ENCODE measurements around the gene FKBP2. TPM values are rescaled to one million over a fixed set of nuclear protein-coding genes. Genes with fewer than 3 reads are reported as not detected.

FKBP2 gene
- total and polyA plus RNA-seq, 4 donors, result 60.8 to 241 (median 124) TPM

DNA sequence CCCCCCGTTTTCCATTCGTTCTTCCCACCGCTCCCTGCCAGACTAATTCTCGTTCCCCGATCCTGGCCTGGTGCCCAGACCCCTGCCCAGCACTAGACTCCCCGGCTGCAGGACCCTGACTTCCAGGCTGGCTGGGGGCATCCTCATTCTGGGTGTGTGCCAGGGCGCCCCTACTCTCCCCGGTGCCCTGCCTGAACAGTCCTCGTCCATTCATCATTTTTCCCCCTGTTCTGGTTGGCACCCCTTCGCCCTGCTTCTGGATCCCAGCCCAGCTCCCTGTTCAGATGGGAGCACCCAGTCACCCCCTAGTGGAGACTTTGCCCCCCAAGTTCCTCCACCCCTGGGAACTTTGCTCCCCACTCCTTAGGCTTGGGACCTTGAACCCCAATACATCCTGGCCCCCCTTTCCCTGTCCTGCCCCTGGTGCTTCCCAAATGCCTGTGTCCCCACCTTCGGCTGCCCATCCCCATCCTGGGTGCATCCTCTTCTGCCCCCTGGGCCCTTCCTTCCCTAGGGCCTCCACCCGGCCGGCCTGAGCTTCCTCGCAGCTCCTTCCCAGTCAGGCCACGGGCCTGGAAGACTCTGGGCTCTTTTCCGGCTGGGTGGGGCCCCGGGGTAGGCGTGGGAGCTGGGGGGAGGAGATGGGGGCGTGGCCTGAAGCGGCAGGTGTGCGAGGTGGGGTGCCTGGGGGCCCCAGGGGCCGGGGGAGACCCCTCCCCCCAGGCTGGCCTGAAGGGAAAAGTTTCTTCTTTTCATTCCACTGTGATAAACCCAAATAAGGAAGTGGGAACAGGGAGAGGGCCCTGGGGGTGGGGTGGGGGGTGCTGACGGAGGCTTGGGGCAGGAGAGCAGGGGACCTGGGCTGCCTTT lies 11.3 kb downstream of the FKBP2 start:
- no peaks in the 10 kb centered on the region for H3K27me3 ChIP-seq (ENCODE audit: control insufficient read depth in 4 of 4, insufficient read depth in 4 of 4, low read length in 3 of 4)
- H3K9me3 ChIP-seq (ENCODE audit: control insufficient read depth in 4 of 4, low read length in 3 of 4), result no peaks in the 10 kb centered on the region
- DNase-seq (ENCODE audit: low spot score), result no peak
- TF ChIP-seq, protein P1, sequence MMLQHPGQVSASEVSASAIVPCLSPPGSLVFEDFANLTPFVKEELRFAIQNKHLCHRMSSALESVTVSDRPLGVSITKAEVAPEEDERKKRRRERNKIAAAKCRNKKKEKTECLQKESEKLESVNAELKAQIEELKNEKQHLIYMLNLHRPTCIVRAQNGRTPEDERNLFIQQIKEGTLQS (IDR thresholded peaks at IDR 0.05), result no peak
- no peak for TF ChIP-seq FOXA2 (IDR thresholded peaks at IDR 0.05)
- TF ChIP-seq, protein P2, sequence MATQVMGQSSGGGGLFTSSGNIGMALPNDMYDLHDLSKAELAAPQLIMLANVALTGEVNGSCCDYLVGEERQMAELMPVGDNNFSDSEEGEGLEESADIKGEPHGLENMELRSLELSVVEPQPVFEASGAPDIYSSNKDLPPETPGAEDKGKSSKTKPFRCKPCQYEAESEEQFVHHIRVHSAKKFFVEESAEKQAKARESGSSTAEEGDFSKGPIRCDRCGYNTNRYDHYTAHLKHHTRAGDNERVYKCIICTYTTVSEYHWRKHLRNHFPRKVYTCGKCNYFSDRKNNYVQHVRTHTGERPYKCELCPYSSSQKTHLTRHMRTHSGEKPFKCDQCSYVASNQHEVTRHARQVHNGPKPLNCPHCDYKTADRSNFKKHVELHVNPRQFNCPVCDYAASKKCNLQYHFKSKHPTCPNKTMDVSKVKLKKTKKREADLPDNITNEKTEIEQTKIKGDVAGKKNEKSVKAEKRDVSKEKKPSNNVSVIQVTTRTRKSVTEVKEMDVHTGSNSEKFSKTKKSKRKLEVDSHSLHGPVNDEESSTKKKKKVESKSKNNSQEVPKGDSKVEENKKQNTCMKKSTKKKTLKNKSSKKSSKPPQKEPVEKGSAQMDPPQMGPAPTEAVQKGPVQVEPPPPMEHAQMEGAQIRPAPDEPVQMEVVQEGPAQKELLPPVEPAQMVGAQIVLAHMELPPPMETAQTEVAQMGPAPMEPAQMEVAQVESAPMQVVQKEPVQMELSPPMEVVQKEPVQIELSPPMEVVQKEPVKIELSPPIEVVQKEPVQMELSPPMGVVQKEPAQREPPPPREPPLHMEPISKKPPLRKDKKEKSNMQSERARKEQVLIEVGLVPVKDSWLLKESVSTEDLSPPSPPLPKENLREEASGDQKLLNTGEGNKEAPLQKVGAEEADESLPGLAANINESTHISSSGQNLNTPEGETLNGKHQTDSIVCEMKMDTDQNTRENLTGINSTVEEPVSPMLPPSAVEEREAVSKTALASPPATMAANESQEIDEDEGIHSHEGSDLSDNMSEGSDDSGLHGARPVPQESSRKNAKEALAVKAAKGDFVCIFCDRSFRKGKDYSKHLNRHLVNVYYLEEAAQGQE (IDR thresholded peaks at IDR 0.05), result no peak
- no peak for TF ChIP-seq RAD21 (IDR thresholded peaks at IDR 0.05)
- TF ChIP-seq, protein P3, sequence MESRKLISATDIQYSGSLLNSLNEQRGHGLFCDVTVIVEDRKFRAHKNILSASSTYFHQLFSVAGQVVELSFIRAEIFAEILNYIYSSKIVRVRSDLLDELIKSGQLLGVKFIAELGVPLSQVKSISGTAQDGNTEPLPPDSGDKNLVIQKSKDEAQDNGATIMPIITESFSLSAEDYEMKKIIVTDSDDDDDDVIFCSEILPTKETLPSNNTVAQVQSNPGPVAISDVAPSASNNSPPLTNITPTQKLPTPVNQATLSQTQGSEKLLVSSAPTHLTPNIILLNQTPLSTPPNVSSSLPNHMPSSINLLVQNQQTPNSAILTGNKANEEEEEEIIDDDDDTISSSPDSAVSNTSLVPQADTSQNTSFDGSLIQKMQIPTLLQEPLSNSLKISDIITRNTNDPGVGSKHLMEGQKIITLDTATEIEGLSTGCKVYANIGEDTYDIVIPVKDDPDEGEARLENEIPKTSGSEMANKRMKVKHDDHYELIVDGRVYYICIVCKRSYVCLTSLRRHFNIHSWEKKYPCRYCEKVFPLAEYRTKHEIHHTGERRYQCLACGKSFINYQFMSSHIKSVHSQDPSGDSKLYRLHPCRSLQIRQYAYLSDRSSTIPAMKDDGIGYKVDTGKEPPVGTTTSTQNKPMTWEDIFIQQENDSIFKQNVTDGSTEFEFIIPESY (IDR thresholded peaks at IDR 0.05), result no peak
- TF ChIP-seq SP1 (IDR thresholded peaks at IDR 0.05), result no peak
- no peak for TF ChIP-seq HNF4G (IDR thresholded peaks at IDR 0.05)
- TF ChIP-seq, protein P4, sequence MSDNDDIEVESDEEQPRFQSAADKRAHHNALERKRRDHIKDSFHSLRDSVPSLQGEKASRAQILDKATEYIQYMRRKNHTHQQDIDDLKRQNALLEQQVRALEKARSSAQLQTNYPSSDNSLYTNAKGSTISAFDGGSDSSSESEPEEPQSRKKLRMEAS (IDR thresholded peaks at IDR 0.05), result no peak
- TF ChIP-seq RXRA (IDR thresholded peaks at IDR 0.05), result no peak
- TF ChIP-seq EGR1 (IDR thresholded peaks at IDR 0.05; ENCODE audit: low read depth in 2 of 2), result no peak
- TF ChIP-seq, protein P5, sequence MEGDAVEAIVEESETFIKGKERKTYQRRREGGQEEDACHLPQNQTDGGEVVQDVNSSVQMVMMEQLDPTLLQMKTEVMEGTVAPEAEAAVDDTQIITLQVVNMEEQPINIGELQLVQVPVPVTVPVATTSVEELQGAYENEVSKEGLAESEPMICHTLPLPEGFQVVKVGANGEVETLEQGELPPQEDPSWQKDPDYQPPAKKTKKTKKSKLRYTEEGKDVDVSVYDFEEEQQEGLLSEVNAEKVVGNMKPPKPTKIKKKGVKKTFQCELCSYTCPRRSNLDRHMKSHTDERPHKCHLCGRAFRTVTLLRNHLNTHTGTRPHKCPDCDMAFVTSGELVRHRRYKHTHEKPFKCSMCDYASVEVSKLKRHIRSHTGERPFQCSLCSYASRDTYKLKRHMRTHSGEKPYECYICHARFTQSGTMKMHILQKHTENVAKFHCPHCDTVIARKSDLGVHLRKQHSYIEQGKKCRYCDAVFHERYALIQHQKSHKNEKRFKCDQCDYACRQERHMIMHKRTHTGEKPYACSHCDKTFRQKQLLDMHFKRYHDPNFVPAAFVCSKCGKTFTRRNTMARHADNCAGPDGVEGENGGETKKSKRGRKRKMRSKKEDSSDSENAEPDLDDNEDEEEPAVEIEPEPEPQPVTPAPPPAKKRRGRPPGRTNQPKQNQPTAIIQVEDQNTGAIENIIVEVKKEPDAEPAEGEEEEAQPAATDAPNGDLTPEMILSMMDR (IDR thresholded peaks at IDR 0.05; ENCODE audit: low read depth, low read length, missing input control), result no peak
- TF ChIP-seq FOXA1 (IDR thresholded peaks at IDR 0.05), result no peak
- TF ChIP-seq NR2F2 (IDR thresholded peaks at IDR 0.05), result no peak
- H3K4me3 ChIP-seq (ENCODE audit: low read depth in 1 of 3, low read length in 3 of 3), result peak overlapping the region; percentile 36 to 67 (median 51)
- H3K27ac ChIP-seq (ENCODE audit: low read depth in 1 of 2, low read length in 2 of 2), result no peak overlapping the region
- H3K4me1 ChIP-seq (ENCODE audit: control insufficient read depth in 4 of 4, insufficient read depth in 4 of 4, low read length in 3 of 4), result peaks cover 10 to 44% (median 34%) of the 10 kb centered on the region in 4 donors
- peaks cover 0 to 9% (median 3%) of the 10 kb centered on the region in 4 donors for H3K36me3 ChIP-seq (ENCODE audit: control insufficient read depth in 4 of 4, insufficient read depth in 3 of 4, low read depth in 1 of 4, low read length in 3 of 4)
- H3K9ac ChIP-seq (ENCODE audit: low read depth in 1 of 2, low read length in 2 of 2), result peak overlapping the region in 1 of 2 donors; percentile 63
- 30% methylated on average over 23 of the region's 23 CpGs for WGBS

DNA sequence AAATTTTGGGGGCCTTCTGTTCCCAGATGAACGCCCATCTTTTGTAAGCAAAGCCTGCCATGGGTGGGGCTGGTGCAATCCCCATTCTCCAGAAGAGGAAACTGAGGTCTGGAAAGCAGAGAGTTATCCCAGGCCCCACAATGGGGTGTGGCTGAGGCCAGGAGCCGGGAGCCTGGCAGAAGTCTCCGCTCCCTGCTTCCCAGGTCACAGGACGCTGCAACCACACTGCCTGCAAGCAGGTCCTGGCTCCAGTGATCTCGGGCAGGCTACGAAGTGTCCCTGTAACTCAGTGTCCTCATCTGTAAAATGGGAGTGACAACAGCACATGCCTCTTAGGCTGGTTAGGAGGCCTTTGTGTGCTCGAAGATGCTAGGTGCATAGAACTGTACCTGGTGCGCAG lies 12.1 kb downstream of the FKBP2 start:
- peaks cover 5 to 36% (median 28%) of the 10 kb centered on the region in 4 donors for H3K4me1 ChIP-seq (ENCODE audit: control insufficient read depth in 4 of 4, insufficient read depth in 4 of 4, low read length in 3 of 4)
- 88% methylated on average over 8 of the region's 8 CpGs for WGBS
- TF ChIP-seq GABPA (IDR thresholded peaks at IDR 0.05 in 1 of 2, conservative IDR thresholded peaks at IDR 0.05 in 1 of 2), result no peak
- TF ChIP-seq, protein P5 (IDR thresholded peaks at IDR 0.05; ENCODE audit: low read depth, low read length, missing input control), result no peak
- TF ChIP-seq RXRA (IDR thresholded peaks at IDR 0.05), result no peak
- TF ChIP-seq EGR1 (IDR thresholded peaks at IDR 0.05; ENCODE audit: low read depth in 2 of 2), result no peak
- TF ChIP-seq, protein P2 (IDR thresholded peaks at IDR 0.05), result no peak
- TF ChIP-seq RAD21 (IDR thresholded peaks at IDR 0.05), result no peak
- TF ChIP-seq, protein P1 (IDR thresholded peaks at IDR 0.05), result no peak
- no peak for TF ChIP-seq JUND (IDR thresholded peaks at IDR 0.05)
- no peak for TF ChIP-seq SP1 (IDR thresholded peaks at IDR 0.05)

More for the DNA sequence above, 12.1 kb downstream of the FKBP2 start:
- Histone ChIP-seq H3K9me3 (ENCODE audit: control insufficient read depth in 4 of 4, low read length in 3 of 4) (no peaks in the 10 kb centered on the region), H3K9ac (ENCODE audit: low read depth in 1 of 2, low read length in 2 of 2) (no peak overlapping the region), H3K4me3 (ENCODE audit: low read depth in 1 of 3, low read length in 3 of 3) (no peak overlapping the region), H3K27ac (ENCODE audit: low read depth in 1 of 2, low read length in 2 of 2) (no peak overlapping the region), H3K36me3 (ENCODE audit: control insufficient read depth in 4 of 4, insufficient read depth in 3 of 4, low read depth in 1 of 4, low read length in 3 of 4) (peaks cover 0 to 9% (median 3%) of the 10 kb centered on the region in 4 donors), H3K27me3 (ENCODE audit: control insufficient read depth in 4 of 4, insufficient read depth in 4 of 4, low read length in 3 of 4) (no peaks in the 10 kb centered on the region)
- DNase-seq (ENCODE audit: low spot score), result no peak

Measured in liver (tissue), 9 donors.